ENCODE measurements around the gene MAP1LC3B2.
"Not testable (repeated sequence)": the region's sequence is repeated elsewhere in the genome, so short reads cannot be mapped to it uniquely, and the experiment has no call there.

MAP1LC3B2 gene

GRCh38 chr12:116561181-116561821 lies 2.1 kb downstream of the MAP1LC3B2 start:
- no peak for DNase-seq (ENCODE audit: low spot score)

GRCh38 chr12:116562090-116562489 lies 2.9 kb downstream of the MAP1LC3B2 start:
- DNase-seq (ENCODE audit: low spot score): no peak

- no peak for DNase-seq (ENCODE audit: low spot score)
Measured at GRCh38 chr12:116563262-116563661, 4.1 kb downstream of the MAP1LC3B2 start.

- DNase-seq (ENCODE audit: low spot score): no peak
Measured at GRCh38 chr12:116564080-116564479, 4.9 kb downstream of the MAP1LC3B2 start.

GRCh38 chr12:116565221-116565620 lies 6.0 kb downstream of the MAP1LC3B2 start:
- DNase-seq (ENCODE audit: low spot score): not testable (repeated sequence)

- no peak for DNase-seq (ENCODE audit: low spot score)
Measured at GRCh38 chr12:116565963-116566362, 6.8 kb downstream of the MAP1LC3B2 start.

- DNase-seq (ENCODE audit: low spot score): no peak
Measured at GRCh38 chr12:116568203-116568602, 9.0 kb downstream of the MAP1LC3B2 start.

- no peak for DNase-seq (ENCODE audit: low spot score)
Measured at GRCh38 chr12:116571089-116571488, 11.9 kb downstream of the MAP1LC3B2 start.

- no peak for DNase-seq (ENCODE audit: low spot score)
Measured at GRCh38 chr12:116573776-116574175, 14.6 kb downstream of the MAP1LC3B2 start.

- not testable (repeated sequence) for DNase-seq (ENCODE audit: low spot score)
Measured at GRCh38 chr12:116575754-116576153, 16.6 kb downstream of the MAP1LC3B2 start.

- DNase-seq (ENCODE audit: low spot score): no peak
Measured at GRCh38 chr12:116577154-116577561, 18.0 kb downstream of the MAP1LC3B2 start.

- no peak for DNase-seq (ENCODE audit: low spot score)
Measured at GRCh38 chr12:116578051-116578450, 18.9 kb downstream of the MAP1LC3B2 start.

- DNase-seq (ENCODE audit: low spot score): no peak
Measured at GRCh38 chr12:116582610-116583009, 23.4 kb downstream of the MAP1LC3B2 start.

- DNase-seq (ENCODE audit: low spot score): no peak
Measured at GRCh38 chr12:116583129-116583694, 24.0 kb downstream of the MAP1LC3B2 start.

- DNase-seq (ENCODE audit: low spot score): no peak
Measured at GRCh38 chr12:116587270-116587669, 28.1 kb downstream of the MAP1LC3B2 start.

- no peak for DNase-seq (ENCODE audit: low spot score)
Measured at GRCh38 chr12:116588390-116589028, 29.3 kb downstream of the MAP1LC3B2 start.

GRCh38 chr12:116589581-116589980 lies 30.4 kb downstream of the MAP1LC3B2 start:
- DNase-seq (ENCODE audit: low spot score): no peak

GRCh38 chr12:116590561-116590960 lies 31.4 kb downstream of the MAP1LC3B2 start:
- no peak for DNase-seq (ENCODE audit: low spot score)

- DNase-seq (ENCODE audit: low spot score): no peak
Measured at GRCh38 chr12:116591855-116592637, 32.9 kb downstream of the MAP1LC3B2 start.

GRCh38 chr12:116592731-116593130 lies 33.5 kb downstream of the MAP1LC3B2 start:
- DNase-seq (ENCODE audit: low spot score): no peak

- DNase-seq (ENCODE audit: low spot score): no peak
Measured at GRCh38 chr12:116594325-116595038, 35.3 kb downstream of the MAP1LC3B2 start.

GRCh38 chr12:116595186-116595585 lies 36.0 kb downstream of the MAP1LC3B2 start:
- no peak for DNase-seq (ENCODE audit: low spot score)

Measured in D341Med (cell line).